GM12872 (cell line): ENCODE measurements around the gene PPP2R2B.

Source experiments
- TF ChIP-seq, protein P1 (sequence below): IDR thresholded peaks from 3 replicates; pipeline ENCODE4 v1.5.1; 2011; ENCODE audit warnings: low read depth, mild to moderate bottlenecking, low read length, moderate library complexity; ENCODE audit not compliant: insufficient read depth

Gene PPP2R2B

DNA sequence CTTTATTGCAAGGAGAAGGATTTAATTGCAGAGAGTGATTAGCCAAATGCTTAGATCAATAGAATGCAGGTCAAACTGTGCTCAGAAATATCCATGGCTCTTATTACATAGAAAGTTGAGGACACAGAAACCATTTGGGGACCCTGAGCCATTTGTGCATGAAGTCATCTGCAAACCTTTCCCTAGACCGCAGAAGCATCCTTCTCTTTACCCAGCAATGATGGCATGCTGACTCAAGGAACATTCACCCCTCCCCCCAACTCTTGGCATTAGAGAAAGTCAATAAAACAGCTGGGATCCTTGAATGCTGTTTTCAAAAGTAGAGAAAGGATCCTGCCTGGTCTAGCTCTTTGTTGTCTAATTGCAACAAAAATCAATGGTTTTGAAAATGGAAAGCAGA is 73.5 kb downstream of the PPP2R2B start:
- TF ChIP-seq, protein P1, sequence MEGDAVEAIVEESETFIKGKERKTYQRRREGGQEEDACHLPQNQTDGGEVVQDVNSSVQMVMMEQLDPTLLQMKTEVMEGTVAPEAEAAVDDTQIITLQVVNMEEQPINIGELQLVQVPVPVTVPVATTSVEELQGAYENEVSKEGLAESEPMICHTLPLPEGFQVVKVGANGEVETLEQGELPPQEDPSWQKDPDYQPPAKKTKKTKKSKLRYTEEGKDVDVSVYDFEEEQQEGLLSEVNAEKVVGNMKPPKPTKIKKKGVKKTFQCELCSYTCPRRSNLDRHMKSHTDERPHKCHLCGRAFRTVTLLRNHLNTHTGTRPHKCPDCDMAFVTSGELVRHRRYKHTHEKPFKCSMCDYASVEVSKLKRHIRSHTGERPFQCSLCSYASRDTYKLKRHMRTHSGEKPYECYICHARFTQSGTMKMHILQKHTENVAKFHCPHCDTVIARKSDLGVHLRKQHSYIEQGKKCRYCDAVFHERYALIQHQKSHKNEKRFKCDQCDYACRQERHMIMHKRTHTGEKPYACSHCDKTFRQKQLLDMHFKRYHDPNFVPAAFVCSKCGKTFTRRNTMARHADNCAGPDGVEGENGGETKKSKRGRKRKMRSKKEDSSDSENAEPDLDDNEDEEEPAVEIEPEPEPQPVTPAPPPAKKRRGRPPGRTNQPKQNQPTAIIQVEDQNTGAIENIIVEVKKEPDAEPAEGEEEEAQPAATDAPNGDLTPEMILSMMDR, result no peak

DNA sequence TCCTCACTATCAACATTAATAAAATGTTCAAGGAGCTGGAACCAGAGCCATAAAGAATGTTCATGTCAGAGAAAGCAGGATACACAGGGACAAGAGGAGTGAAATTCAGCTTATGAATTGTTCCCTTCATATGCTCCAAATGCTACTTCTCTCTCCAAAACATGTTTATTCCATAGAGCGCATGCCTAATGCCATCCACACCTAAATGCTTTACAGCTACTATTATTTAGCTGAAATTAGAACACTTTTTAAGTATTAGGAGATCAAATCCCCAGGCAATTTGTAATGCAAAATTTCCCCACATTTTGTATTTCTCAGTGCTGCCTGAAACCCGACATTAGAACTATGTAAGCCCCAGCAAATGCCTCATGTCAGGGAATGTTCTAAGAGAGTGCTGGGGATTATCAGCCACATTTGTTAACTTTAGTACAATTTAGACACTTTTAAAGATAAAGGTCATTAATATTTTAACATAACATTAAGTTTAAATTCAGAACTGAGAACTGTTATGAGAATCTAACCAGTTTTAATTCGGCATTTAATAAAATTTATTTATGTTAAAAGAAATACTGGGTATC is 75.5 kb downstream of the PPP2R2B start:
- TF ChIP-seq, protein P1, result no peak

DNA sequence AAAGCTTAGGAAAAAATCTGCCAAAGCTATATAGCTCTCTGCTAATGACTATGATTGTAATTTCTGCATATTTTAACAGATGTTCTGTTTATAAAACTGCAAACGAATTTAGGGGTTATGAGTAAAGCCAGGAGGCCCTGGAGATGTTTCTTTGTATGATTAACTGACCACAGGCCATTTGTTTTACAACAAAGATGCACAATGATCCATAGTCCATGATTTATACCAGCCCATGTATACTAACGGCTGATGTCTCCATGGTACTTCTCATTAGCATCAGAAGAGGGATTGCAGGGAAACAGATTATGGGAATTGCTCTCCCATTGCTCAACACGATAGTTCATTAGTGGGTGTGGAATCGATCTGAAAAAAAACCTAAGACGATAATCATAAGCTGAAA is 78.9 kb downstream of the PPP2R2B start:
- TF ChIP-seq, protein P1, result no peak

DNA sequence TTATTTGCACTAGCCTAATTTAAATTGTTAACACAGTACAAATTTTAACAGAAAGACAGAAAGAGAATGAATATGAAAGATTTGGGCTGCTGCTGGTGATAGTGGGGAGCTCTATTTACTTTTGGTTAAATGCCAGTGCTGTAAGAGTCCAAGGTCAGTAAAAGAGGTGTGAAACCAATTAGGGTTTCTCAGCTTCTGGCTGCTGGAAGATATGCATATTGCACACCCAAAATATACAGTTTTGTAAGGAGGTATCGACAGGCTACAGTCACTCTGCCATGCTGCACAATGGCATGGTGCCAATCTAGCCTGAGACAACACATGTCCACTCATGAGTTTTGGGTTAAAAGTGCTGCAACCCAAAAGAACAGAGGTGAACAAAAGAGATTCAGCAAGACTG is 79.3 kb downstream of the PPP2R2B start:
- TF ChIP-seq, protein P1, result no peak

DNA sequence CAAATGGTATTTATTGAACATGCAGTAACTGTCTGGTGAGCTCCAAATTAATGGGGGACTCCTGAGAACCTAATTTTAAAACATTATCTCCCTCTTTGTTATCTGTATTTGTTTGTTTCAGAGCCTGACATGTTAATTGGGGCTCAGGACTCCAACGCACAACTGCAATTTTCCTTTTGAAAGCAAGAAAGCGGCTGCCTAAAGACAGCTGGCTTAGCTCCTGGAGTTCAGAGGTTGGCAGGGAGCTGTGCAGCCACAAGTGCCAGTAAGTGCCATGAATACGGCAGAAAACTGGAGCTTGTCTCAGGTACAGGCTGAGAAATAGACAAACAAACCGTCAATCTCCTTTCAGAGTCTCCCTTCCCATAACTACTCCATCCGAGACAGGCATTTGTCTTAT is 80.9 kb downstream of the PPP2R2B start:
- TF ChIP-seq, protein P1, result no peak

DNA sequence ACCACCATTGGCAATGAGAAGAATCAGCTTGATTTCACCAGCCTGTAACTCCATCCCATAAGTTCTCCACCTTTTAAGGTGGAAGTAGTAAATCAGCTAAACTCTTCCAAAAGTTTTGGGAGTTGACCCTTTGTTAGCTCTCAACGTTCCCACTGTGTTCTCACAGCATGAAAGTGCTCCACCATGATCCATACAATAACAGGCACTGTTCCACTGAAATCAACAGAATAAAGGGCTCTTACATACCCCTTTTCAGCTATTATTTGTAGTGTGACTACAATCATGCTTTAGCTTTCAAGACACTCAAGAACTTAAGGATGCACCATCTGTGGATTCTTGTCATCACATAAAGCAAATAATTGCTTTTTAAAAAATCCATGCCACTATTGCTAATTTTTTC is 81.6 kb downstream of the PPP2R2B start:
- TF ChIP-seq, protein P1, result no peak

DNA sequence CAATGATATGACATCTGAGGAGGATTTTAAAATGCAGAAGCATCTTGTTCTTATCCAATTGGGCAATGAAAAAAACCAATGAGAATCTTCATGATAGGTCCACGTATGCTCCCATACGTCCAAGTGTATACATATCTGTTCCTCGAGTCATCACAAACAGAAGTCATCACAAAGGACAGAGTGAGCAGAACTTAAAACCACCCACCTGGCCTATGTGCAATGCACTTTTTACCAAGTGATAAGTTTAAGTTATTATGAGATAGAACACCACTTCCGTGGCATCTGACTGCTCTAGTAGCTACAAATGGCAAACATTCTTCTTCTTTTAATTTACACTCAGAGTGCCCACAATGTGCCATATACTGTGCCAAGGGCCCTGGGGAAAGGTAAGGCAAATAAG is 82.4 kb downstream of the PPP2R2B start:
- TF ChIP-seq, protein P1, result no peak
